WI38 (cell line): ENCODE data around the gene TMEM132D.

Experiments
- H3K4me3 ChIP-seq: 2 replicates; pipeline ENCODE4 v1.5.1; 2011; ENCODE audit warnings: low read depth, mild to moderate bottlenecking, control low read depth, low read length
- TF ChIP-seq, protein P1 (sequence below): IDR thresholded peaks from 2 replicates; pipeline ENCODE4 v1.5.1; 2012; ENCODE audit warnings: low read depth, mild to moderate bottlenecking, control low read depth, low read length

TMEM132D gene

DNA sequence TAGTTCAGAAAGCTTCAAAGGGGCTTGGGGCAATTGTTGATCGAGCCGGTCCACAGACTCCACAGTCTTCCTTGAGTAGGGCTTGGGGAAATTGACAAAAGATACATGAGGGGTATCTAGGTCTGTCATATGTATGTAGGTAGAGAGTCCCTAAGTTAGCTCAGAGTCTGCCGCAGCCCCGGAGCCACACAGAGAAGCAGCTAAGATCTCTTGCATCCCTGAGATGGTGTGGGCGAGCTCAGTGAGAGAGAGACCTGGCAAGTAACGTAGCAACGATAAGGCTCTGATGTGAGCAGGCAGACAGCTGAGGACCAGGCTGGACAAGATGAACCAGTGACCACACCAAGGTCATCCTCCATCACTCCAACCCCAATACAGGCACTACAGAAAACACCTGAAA is 297.6 kb downstream of the TMEM132D start:
- no peak overlapping the region for H3K4me3 ChIP-seq
- TF ChIP-seq, protein P1, sequence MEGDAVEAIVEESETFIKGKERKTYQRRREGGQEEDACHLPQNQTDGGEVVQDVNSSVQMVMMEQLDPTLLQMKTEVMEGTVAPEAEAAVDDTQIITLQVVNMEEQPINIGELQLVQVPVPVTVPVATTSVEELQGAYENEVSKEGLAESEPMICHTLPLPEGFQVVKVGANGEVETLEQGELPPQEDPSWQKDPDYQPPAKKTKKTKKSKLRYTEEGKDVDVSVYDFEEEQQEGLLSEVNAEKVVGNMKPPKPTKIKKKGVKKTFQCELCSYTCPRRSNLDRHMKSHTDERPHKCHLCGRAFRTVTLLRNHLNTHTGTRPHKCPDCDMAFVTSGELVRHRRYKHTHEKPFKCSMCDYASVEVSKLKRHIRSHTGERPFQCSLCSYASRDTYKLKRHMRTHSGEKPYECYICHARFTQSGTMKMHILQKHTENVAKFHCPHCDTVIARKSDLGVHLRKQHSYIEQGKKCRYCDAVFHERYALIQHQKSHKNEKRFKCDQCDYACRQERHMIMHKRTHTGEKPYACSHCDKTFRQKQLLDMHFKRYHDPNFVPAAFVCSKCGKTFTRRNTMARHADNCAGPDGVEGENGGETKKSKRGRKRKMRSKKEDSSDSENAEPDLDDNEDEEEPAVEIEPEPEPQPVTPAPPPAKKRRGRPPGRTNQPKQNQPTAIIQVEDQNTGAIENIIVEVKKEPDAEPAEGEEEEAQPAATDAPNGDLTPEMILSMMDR = no peak

DNA sequence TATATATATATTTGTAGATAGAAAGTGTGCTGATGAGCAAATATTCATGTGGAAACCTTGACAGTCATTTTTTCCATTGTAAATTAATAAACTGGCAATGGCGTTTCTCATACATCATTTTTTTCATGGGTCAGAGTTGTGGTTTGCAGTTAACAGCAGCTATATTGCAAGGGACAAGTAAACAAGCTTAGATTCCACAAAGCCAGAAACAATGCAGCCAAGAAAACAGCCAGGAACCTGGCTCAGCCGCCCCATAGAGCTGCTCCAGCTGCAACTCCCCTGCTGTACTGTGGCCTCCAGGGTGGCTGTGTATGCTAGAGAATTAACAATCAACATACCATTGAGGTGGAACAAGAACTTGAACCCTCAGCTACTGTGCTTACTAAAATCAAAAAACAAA is 298.2 kb downstream of the TMEM132D start:
- TF ChIP-seq, protein P1 = no peak
- H3K4me3 ChIP-seq = no peak overlapping the region

DNA sequence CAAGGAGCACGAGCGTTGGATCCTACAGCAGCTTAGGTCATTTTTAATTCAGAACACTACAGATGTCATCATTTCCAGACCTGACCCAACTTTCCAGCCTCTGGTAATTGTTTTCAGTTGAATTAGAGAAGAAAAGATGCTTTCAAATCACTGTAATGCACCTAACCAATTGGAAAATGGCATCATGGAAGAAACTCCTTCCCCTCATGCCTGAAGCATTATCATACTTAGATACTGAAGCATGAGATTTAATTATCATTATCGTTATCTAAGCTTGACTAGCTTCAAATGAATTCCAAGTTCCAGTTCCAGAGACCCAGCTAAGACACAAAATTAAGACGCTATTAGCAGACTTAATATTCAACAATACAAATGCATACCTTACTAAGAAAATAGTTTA is 299.3 kb downstream of the TMEM132D start:
- TF ChIP-seq, protein P1 = no peak
- no peak overlapping the region for H3K4me3 ChIP-seq

DNA sequence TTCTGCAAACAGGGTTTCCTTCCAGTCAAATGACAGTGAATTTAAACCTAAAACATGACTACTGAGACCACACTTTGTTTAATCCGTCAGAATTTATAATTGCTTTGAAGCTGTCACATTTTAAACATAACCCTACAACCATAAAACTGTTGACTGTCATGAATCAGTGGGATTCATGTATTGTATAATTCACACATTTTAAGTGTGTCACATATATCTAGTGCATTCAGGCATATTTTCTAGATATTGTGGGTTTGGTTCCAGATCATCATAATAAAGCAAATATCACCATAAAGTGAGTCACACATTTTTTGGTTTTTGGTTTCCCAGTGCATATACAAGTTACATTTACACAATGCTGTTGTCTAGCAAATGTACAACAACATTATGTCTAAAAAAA is 304.4 kb downstream of the TMEM132D start:
- TF ChIP-seq, protein P1 = no peak
- no peak overlapping the region for H3K4me3 ChIP-seq

DNA sequence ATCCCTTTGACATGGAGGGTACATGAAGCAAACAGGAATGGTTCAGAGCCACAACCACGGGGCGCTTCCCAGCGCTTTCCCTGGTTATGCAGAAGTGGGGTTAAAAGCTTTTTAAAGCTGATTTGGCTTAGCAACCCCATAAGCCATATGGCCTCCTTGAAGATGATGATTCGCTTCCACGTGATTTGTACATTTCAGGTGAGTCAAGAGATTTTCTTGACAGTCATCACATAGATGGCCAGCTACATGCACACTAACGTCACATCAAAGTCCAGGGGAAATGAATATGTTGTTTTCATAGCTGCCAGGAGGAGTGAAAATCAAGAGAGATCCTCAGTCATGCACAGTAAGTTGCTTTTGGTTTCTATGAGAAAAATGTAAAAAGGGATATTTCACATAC is 309.7 kb downstream of the TMEM132D start:
- no peak overlapping the region for H3K4me3 ChIP-seq
- TF ChIP-seq, protein P1 = no peak

DNA sequence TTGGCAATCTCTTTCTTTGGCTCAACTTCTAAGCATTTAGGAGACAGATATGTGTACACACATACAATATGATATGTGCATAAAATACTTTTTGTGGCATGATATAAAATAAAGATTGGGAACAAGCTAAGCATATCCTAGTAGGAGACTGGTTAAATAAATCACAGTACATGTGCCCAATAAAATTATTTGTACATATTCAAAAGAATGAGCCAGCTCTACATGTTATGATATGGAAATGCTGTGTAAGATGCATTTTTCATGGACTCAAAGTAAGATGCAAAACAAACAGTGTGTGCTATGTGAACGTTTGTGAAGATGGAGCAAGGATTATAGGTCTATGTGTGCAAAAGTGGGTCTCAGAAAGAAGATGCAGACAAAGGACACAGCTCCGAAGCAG is 311.4 kb downstream of the TMEM132D start:
- TF ChIP-seq, protein P1 = no peak
- no peak overlapping the region for H3K4me3 ChIP-seq

DNA sequence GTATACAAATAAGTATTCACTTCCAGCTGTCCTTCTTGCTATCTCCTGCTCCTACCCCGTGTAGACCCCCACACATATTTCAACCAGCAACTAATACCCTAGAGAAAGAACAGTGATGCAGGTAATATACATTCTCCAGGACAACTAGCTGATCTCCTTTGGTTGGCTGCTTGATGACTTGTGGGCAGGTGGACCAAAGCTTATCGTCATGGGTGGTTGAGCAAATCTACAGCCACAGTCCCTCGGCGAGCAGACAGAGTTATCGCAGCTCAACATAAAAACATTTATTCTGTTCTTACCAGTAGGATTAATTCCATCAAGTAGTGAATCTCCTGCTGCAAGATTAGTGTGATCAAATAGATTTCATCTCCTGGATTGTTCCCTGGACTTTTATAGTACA is 314.3 kb downstream of the TMEM132D start:
- H3K4me3 ChIP-seq = no peak overlapping the region
- TF ChIP-seq, protein P1 = no peak

DNA sequence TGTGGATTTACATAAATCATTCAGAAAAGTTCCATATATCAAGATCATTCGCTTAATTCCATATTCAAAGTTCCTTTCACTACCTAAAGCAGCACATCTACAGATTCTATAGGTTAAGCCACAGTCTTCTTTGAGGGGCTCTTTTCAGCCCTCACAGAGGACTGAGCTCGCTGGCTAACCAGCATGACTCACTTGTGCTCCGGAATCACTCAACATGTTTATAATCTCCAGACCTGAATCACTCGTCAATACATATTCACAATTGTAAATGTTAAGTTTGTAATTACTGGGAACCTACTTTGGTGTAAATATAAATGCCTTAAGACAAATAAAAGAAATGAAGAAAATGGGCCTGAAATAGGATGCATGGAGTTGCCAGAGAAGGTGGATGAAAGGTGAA is 315.7 kb downstream of the TMEM132D start:
- TF ChIP-seq, protein P1 = no peak
- no peak overlapping the region for H3K4me3 ChIP-seq
